Measurements from ENCODE around the gene GID8.

DNA sequence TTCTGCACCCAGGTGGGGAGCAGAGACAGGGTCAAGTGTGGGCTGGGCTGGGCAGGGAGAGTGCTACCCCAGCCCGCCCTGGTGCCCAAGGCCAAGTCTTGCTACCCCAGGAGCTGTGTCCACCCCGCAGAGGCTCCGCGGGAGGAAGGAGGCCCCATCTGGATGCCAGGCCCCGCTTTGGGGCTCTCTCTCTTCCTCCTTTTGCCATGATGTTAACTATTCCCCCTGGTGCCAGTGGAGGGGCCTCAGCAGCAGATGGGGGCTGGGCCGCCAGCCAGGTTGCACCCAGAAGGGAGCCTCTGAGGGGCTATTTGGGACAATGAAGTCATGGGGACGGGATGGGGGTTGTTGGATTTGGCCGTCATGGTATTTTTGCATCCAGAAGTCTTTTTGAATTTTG is 23.9 kb downstream of the GID8 start:
- TF ChIP-seq CTCF (IDR thresholded peaks at IDR 0.05) (no peak), POLR2A (IDR thresholded peaks at IDR 0.05) (no peak)
